ENCODE measurements around the gene CNPY3. TPM values are rescaled to one million over a fixed set of nuclear protein-coding genes. Genes with fewer than 3 reads are reported as not detected.
"Not testable (repeated sequence)": the region's sequence is repeated elsewhere in the genome, so short reads cannot be mapped to it uniquely, and the experiment has no call there.

CNPY3 gene
- total and polyA plus RNA-seq, 3 experiments from 2014 or later: 53.1 to 122 (median 55.8) TPM

GRCh38 chr6:42890311-42891198 lies 38.7 kb upstream of the CNPY3 start:
- Histone ChIP-seq H3K4me1 (ENCODE audit: insufficient read depth, low read length) (peaks cover 16% of the 10 kb centered on the region), H3K36me3 (ENCODE audit: insufficient read depth, low read length) (peaks cover 7% of the 10 kb centered on the region), H3K9me3 (ENCODE audit: low read length) (no peaks in the 10 kb centered on the region), H3K27me3 (ENCODE audit: insufficient read depth, low read length, poor library complexity, severe bottlenecking) (no peaks in the 10 kb centered on the region), H3K27ac (ENCODE audit: low read depth, low read length) (peak overlapping the region; percentile 85), H3K4me3 (ENCODE audit: low read length) (peak overlapping the region; percentile 99)
- H3K9me3 Mint-ChIP-seq: no peaks in the 10 kb centered on the region
- H3K4me1 Mint-ChIP-seq: peaks cover 13 to 23% (median 20%) of the 10 kb centered on the region in 3 donors
- DNase-seq: peak; percentile 80 to 91 (median 85)
- peak overlapping the region; percentile 94 to 100 (median 99) for H3K4me3 Mint-ChIP-seq
- ChIA-PET POLR2A (interaction anchor here (0.6 to 3.6 kb wide), 9 partner anchors 11 to 163 kb away, joined by 3 to 28 read pairs (median 4); partner anchors contain the start of genes CNPY3, RPL7L1 and TBCC), CTCF (interaction anchor here (0.7 to 2.5 kb wide), 7 partner anchors 9 to 253 kb away, joined by 3 to 11 read pairs (median 5); partner anchors contain the start of gene RPL7L1)
- no peaks in the 10 kb centered on the region for H3K27me3 Mint-ChIP-seq
- peaks cover 0 to 40% (median 5%) of the 10 kb centered on the region in 3 donors for H3K36me3 Mint-ChIP-seq
- peak overlapping the region; percentile 81 to 98 (median 96) for H3K27ac Mint-ChIP-seq

DNA sequence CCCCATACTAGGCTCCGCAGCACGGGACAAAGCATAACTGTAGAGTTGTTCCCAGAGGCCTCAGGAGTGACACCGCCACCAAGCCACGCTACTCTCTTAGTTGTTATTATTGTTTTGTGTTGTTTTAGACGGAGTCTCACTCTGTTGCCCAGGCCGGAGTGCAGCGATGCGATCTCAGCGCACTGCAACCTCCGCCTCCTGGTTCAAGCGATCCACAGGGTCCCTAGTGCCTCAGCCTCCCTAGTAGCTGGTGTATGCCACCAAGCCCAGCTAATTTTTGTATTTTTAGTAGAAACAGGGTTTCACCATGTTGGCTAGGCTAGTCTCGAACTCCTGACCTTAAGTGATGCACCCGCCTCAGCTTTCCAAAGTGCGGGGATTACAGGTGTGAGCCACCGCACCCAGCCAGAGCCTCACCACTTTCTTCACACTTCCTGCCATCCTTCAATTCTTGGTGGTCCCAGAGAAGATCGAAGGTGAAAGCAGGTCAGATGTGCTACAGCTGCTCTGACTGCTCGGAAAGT lies 38.0 kb upstream of the CNPY3 start:
- H3K4me1 Mint-ChIP-seq: peaks cover 13 to 23% (median 20%) of the 10 kb centered on the region in 3 donors
- H3K27ac Mint-ChIP-seq: peak overlapping the region; percentile 81 to 98 (median 96)
- DNase-seq: no peak
- Histone ChIP-seq H3K4me3 (ENCODE audit: low read length) (peak overlapping the region; percentile 99), H3K36me3 (ENCODE audit: insufficient read depth, low read length) (no peaks in the 10 kb centered on the region), H3K27me3 (ENCODE audit: insufficient read depth, low read length, poor library complexity, severe bottlenecking) (no peaks in the 10 kb centered on the region), H3K9me3 (ENCODE audit: low read length) (no peaks in the 10 kb centered on the region), H3K27ac (ENCODE audit: low read depth, low read length) (peak overlapping the region; percentile 85), H3K4me1 (ENCODE audit: insufficient read depth, low read length) (peaks cover 16% of the 10 kb centered on the region)
- peak overlapping the region; percentile 94 to 100 (median 99) for H3K4me3 Mint-ChIP-seq
- CTCF ChIA-PET: interaction anchor here (1.0 to 2.5 kb wide), 4 partner anchors 9 to 16 kb away, joined by 3 to 11 read pairs (median 6); partner anchors contain the start of gene RPL7L1
- POLR2A ChIA-PET: interaction anchor here (0.6 to 3.6 kb wide), 8 partner anchors 11 to 164 kb away, joined by 3 to 28 read pairs (median 4); partner anchors contain the start of genes CNPY3, RPL7L1 and TBCC
- H3K36me3 Mint-ChIP-seq: peaks cover 0 to 33% (median 2%) of the 10 kb centered on the region in 3 donors
- no peaks in the 10 kb centered on the region for H3K9me3 Mint-ChIP-seq
- no peaks in the 10 kb centered on the region for H3K27me3 Mint-ChIP-seq

DNA sequence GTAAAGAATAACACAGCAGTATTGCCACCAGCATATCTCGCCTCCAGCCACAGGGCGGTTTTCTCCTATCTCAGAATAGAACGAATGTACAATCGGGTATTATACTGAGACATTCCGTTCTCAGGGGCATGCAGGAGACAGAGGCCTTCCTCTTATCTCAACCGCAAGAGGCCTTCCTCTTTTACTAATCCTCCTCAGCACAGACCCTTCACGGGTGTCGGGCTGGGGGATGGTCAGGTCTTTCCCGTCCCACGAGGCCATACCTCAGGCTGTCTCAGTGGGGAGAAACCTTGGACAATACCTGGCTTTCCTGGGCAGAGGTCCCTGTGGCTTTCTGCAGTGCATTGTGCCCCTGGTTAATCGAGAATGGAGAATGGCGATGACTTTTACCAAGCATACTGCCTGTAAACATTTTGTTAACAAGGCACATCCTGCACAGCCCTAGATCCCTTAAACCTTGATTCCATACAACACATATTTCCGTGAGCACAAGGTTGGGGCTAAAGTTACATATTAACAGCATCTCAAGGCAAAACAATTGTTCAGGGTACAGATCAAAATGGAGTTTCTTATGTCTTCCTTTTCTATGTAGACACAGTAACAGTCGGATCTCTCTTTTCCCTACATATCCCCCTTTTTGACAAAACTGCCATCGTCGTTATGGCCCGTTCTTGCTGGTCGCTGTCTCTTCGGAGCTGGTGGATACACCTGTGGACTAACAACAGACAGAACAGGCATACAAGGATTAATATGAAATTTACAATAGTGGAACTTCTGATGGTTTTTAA lies 35.0 kb upstream of the CNPY3 start:
- DNase-seq; H3K36me3 ChIP-seq (ENCODE audit: insufficient read depth, low read length); H3K27ac ChIP-seq (ENCODE audit: low read depth, low read length); POLR2A ChIA-PET; H3K4me3 ChIP-seq (ENCODE audit: low read length); H3K27me3 ChIP-seq (ENCODE audit: insufficient read depth, low read length, poor library complexity, severe bottlenecking); H3K9me3 ChIP-seq (ENCODE audit: low read length); H3K27me3 Mint-ChIP-seq; H3K9me3 Mint-ChIP-seq; H3K27ac Mint-ChIP-seq: not testable (repeated sequence)
- peaks cover 0 to 15% (median 0%) of the 10 kb centered on the region in 3 donors for H3K36me3 Mint-ChIP-seq
- peak overlapping the region in 1 of 7 donors; percentile 37 for H3K4me3 Mint-ChIP-seq
- H3K4me1 Mint-ChIP-seq: peaks cover 16 to 23% (median 21%) of the 10 kb centered on the region in 3 donors
- peaks cover 16% of the 10 kb centered on the region for H3K4me1 ChIP-seq (ENCODE audit: insufficient read depth, low read length)
- CTCF ChIA-PET: interaction anchor here (1.0 to 1.8 kb wide), 2 partner anchors 15 to 250 kb away, joined by 3 to 8 read pairs; partner anchors contain the start of gene RPL7L1

GRCh38 chr6:42896178-42896719 lies 33.0 kb upstream of the CNPY3 start:
- no peaks in the 10 kb centered on the region for H3K9me3 ChIP-seq (ENCODE audit: low read length)
- no peak overlapping the region for H3K27ac ChIP-seq (ENCODE audit: low read depth, low read length)
- Mint-ChIP-seq H3K4me1 (peaks cover 4 to 7% (median 5%) of the 10 kb centered on the region in 3 donors), H3K27ac (no peak overlapping the region), H3K36me3 (no peaks in the 10 kb centered on the region), H3K27me3 (no peaks in the 10 kb centered on the region), H3K4me3 (peak overlapping the region in 1 of 7 donors; percentile 24), H3K9me3 (no peaks in the 10 kb centered on the region)
- no peaks in the 10 kb centered on the region for H3K27me3 ChIP-seq (ENCODE audit: insufficient read depth, low read length, poor library complexity, severe bottlenecking)
- peaks cover 5% of the 10 kb centered on the region for H3K4me1 ChIP-seq (ENCODE audit: insufficient read depth, low read length)
- CTCF ChIA-PET: interaction anchor here (1.9 kb wide), 1 partner anchor 234 kb away, joined by 5 read pairs; no protein-coding TSS in a partner anchor
- POLR2A ChIA-PET: no interaction called here
- no peak for DNase-seq
- no peaks in the 10 kb centered on the region for H3K36me3 ChIP-seq (ENCODE audit: insufficient read depth, low read length)
- no peak overlapping the region for H3K4me3 ChIP-seq (ENCODE audit: low read length)

DNA sequence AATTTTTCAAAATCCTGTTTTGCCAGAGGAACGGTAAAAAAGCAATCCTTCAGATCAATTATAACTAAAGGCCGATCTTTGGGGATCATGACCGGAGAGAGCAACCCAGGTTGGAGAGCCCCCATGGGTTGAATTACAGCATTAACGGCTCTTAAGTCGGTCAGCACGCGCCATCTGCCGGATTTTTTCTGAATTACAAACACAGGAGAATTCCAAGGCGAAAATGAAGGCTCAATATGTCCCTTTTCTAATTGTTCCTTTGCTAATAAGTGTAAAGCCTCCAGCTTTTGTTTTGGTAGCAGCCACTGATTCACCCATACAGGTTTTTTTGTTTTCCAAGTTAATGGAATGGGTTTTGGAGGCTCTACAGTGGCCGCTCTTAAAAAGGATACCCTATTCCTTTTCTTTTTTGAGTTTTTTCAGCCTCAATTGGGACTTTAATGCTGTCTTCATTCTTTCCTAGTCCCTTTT lies 30.4 kb upstream of the CNPY3 start:
- Histone ChIP-seq H3K27ac (ENCODE audit: low read depth, low read length) (no peak overlapping the region), H3K27me3 (ENCODE audit: insufficient read depth, low read length, poor library complexity, severe bottlenecking) (no peaks in the 10 kb centered on the region), H3K4me1 (ENCODE audit: insufficient read depth, low read length) (no peaks in the 10 kb centered on the region), H3K36me3 (ENCODE audit: insufficient read depth, low read length) (no peaks in the 10 kb centered on the region), H3K9me3 (ENCODE audit: low read length) (no peaks in the 10 kb centered on the region), H3K4me3 (ENCODE audit: low read length) (no peak overlapping the region)
- Mint-ChIP-seq H3K9me3 (no peaks in the 10 kb centered on the region), H3K27ac (peak overlapping the region in 2 of 8 donors; percentile 9 to 82), H3K36me3 (no peaks in the 10 kb centered on the region), H3K4me1 (peaks cover 8 to 14% (median 10%) of the 10 kb centered on the region in 3 donors), H3K27me3 (no peaks in the 10 kb centered on the region), H3K4me3 (peak overlapping the region in 1 of 7 donors; percentile 19)
- DNase-seq: peak; percentile 60 to 78 (median 64)
- ChIA-PET POLR2A (no interaction called here), CTCF (interaction anchor here (1.0 to 1.4 kb wide), 3 partner anchors 18 to 245 kb away, joined by 3 to 5 read pairs (median 5); no protein-coding TSS in a partner anchor)

- Mint-ChIP-seq H3K27ac (no peak overlapping the region), H3K4me1 (peaks cover 8 to 14% (median 10%) of the 10 kb centered on the region in 3 donors), H3K27me3 (no peaks in the 10 kb centered on the region), H3K36me3 (no peaks in the 10 kb centered on the region), H3K4me3 (no peak overlapping the region), H3K9me3 (no peaks in the 10 kb centered on the region)
- Histone ChIP-seq H3K9me3 (ENCODE audit: low read length) (no peaks in the 10 kb centered on the region), H3K27ac (ENCODE audit: low read depth, low read length) (no peak overlapping the region), H3K27me3 (ENCODE audit: insufficient read depth, low read length, poor library complexity, severe bottlenecking) (no peaks in the 10 kb centered on the region), H3K4me1 (ENCODE audit: insufficient read depth, low read length) (no peaks in the 10 kb centered on the region), H3K4me3 (ENCODE audit: low read length) (no peak overlapping the region), H3K36me3 (ENCODE audit: insufficient read depth, low read length) (no peaks in the 10 kb centered on the region)
- ChIA-PET CTCF (interaction anchor here (1.1 to 3.3 kb wide), 4 partner anchors 30 to 606 kb away, joined by 3 to 28 read pairs (median 12); partner anchors contain the start of gene CNPY3), POLR2A (interaction anchor here (0.6 kb wide), 1 partner anchor 243 kb away, joined by 3 read pairs; no protein-coding TSS in a partner anchor)
- no peak for DNase-seq
Measured at GRCh38 chr6:42899871-42900270, 29.4 kb upstream of the CNPY3 start.

DNA sequence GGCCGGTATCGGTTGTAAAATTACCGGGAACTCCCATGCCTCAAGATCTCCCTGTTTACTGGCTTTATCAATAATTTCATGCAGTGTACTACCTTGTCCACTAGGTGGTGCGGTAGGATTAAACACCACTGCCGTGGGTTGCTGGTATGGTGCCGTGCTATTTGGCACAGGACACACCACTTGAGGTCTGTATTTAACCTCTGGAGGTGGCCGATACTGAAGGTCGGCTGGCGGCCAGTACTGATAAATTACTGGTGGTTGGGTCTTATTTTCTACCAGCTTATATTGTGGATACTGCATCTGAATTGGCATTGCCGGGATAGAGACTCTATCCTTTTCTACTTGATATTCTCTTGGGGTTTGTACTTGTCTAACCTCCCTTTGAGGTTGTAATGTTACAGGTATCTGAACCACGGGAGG lies 27.7 kb upstream of the CNPY3 start:
- Mint-ChIP-seq H3K27ac (no peak overlapping the region), H3K27me3 (peaks cover 0 to 1% of the 10 kb centered on the region in 2 donors), H3K4me1 (peaks cover 8 to 14% (median 10%) of the 10 kb centered on the region in 3 donors), H3K9me3 (no peaks in the 10 kb centered on the region), H3K4me3 (no peak overlapping the region), H3K36me3 (no peaks in the 10 kb centered on the region)
- H3K27ac ChIP-seq (ENCODE audit: low read depth, low read length): no peak overlapping the region
- peak; percentile 31 to 80 (median 72) for DNase-seq
- no peaks in the 10 kb centered on the region for H3K27me3 ChIP-seq (ENCODE audit: insufficient read depth, low read length, poor library complexity, severe bottlenecking)
- ChIA-PET CTCF (interaction anchor here (0.8 to 3.3 kb wide), 8 partner anchors 11 to 251 kb away, joined by 3 to 28 read pairs (median 4); partner anchors contain the start of gene CNPY3), POLR2A (interaction anchor here (1.3 kb wide), 1 partner anchor 242 kb away, joined by 4 read pairs; no protein-coding TSS in a partner anchor)
- H3K36me3 ChIP-seq (ENCODE audit: insufficient read depth, low read length): no peaks in the 10 kb centered on the region
- no peaks in the 10 kb centered on the region for H3K4me1 ChIP-seq (ENCODE audit: insufficient read depth, low read length)
- no peaks in the 10 kb centered on the region for H3K9me3 ChIP-seq (ENCODE audit: low read length)
- no peak overlapping the region for H3K4me3 ChIP-seq (ENCODE audit: low read length)

Measured in CD8-positive, alpha-beta memory T cell (primary cell).